ENCODE results near the gene BRF1. TPM values are rescaled to one million over a fixed set of nuclear protein-coding genes. Genes with fewer than 3 reads are reported as not detected.
"Not testable (repeated sequence)": the region's sequence is repeated elsewhere in the genome, so short reads cannot be mapped to it uniquely, and the experiment has no call there.

BRF1 gene
- polyA plus RNA-seq (ENCODE audit: insufficient read length in 3 of 3), result 10 to 100 TPM; 28.0 to 30.7 (median 30.5) TPM

DNA sequence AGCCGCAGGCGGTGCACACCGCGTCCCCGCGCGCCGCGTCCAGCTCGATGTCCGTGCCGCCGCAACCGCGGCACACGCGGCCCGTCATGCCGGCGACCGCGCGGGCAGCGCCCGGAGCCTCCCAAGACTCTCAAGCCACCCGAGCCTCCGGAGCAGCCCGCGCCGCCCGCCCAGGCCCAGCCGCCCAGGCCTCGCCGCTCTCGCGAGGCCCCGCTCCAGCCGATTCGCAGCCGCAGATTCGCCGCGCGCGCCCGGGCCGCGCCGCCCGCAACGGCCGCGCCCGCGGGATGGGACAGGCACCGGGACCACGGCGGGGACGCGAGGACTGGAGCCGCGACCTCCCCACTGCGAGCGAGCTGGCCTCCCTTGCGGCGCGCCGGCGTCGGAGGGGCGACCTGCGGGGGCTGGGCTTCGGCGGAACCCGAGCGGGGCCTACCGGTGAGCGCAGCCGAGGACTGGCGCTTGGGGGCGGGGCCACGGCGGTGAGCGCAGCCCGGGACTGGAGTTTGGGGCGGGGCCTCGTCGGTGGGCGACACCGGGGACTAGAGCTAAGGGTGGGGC is at the start of gene BRF1:
Gene BRF1, minus strand, starts transcription at position 460 of the 561 bp plus-strand sequence. Its CDS starts 372 bp downstream, at position 88.
- DNase-seq (ENCODE audit: low read depth in 3 of 3, low spot score in 2 of 3), result peak; percentile 74 to 90 (median 81)

DNA sequence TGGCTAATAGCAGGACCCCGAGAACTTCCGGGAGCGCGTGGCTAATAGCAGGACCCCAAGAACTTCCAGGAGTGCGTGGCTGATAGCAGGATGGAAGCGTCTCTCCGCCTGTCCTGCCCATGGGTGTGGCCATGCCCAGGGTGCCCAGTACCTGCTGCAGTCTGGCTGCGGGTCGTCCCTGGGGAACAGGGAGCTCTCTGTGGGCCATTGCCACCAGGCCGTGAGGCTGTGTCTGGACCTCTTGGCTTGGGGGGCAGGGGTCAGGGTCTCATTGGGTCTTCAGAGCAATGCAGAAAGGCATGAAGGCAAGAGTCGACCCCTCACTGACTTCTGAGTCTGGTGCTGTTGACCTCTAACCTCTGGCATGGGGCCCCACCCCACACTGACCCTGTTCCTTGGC is 49.2 kb upstream of the BRF1 start:
- no peak for DNase-seq (ENCODE audit: low read depth in 3 of 3, low spot score in 2 of 3)

DNA sequence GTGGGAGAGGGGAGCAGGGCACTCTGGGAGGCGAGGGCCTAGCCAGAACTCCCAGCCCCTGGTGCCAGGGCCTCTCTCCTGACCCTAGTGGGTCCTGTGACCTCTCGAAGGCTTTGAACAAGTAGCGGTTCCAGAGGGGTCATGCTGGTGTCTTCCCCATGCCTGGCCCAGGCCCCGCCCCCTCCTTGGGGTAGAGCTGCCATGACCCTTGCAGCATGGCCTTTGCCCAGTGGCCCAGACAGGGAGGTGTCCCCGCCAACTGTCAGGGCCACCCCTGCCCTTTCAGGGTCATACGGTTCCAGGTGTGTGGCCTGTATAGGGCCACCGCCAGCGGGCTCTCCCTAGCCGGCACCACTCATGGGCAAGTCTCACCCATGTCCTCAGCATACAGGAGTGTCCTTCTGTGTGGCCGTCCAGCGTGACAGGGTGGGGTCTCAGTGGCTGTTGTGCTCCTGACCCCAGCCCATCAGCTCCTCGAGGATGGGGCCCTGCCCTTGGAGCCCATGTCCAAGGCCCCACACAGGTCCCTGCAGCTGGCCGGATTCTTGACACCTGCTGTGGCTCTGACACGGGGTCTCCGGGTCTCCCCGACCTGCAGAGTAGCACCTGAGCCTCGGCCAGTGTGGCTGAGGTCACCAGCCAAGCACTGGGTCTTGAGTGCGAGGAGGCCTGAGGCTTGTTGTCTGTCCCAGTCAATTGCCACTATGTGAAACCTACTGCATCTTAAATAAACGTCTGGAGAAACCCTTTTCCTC is 48.3 kb upstream of the BRF1 start:
- DNase-seq (ENCODE audit: low read depth in 3 of 3, low spot score in 2 of 3), result no peak

DNA sequence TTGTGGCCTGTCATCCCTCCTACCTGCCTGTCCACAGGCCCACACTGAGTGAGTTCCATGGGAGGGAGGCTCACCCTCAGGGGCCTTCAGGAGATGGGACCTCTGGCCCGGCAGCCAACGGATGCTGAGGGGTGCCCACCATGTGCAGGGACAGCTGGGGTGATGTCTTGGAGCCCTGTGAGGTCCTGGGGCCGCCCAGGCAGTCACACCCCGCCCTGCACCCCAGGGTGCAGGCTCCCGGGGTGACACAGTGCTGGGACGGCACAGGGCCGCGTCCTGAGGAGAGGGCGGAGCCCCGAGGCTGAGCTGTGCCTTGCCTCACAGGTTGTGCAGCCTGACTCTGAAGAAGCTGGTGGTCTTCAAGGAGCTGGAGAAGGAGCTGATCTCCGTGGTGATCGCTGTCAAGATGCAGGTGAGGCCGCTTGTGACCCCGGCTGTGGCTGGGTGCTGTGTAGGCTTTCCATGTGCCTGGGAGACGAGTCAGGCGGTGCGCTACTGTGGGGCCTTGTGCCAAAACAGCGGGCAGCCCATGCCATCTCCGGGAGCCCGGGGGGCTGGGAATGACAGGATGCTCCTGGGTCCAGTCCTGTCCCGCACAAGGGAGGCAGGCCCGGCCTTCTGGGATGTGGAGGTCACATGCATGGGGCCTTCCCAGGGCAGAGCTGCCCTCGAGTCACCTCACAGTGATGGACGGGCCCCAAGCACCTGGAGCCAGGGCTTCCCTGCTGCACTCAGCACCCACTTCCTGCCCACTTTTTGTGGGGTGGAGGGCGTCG is 47.6 kb upstream of the BRF1 start:
- no peak for DNase-seq (ENCODE audit: low read depth in 3 of 3, low spot score in 2 of 3)

GRCh38 chr14:105347587-105347968 is 46.8 kb upstream of the BRF1 start:
- no peak for DNase-seq (ENCODE audit: low read depth in 3 of 3, low spot score in 2 of 3)

DNA sequence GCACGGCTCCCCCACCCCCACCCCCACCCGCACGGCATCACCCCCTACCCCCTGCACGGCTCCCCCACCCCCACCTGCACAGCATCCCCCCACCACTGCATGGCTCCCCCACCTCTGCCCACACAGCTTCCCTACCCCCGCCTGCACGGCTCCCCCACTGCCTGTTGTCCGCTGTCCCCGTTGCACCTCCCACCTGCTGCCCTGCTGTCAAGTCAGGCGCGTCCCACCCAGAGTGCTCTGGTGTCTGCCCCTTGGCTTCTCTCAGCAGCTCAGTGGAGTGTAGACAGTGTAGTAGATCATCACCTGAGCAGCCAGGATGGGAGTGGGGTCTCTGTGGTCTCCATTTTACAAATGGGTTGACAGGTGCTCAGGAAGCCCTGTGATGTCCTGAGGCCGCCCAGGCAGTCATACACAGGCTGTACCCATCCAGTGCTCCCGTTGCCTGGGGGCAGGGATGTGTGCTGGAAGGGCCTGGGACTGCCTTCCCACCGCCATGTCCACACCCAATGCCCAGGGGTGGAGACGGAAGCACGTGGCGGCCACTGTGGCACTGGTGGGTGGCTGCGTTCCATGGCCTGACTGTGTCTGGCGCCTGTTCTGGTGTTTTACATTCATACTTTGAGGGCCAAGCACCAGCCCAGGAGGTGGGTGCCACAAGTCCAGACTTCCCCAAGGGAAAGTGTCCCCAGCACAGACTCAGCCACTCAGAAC is 46.2 kb upstream of the BRF1 start:
- DNase-seq (ENCODE audit: low read depth in 3 of 3, low spot score in 2 of 3), result peak in 1 of 3 donors; percentile 32

DNA sequence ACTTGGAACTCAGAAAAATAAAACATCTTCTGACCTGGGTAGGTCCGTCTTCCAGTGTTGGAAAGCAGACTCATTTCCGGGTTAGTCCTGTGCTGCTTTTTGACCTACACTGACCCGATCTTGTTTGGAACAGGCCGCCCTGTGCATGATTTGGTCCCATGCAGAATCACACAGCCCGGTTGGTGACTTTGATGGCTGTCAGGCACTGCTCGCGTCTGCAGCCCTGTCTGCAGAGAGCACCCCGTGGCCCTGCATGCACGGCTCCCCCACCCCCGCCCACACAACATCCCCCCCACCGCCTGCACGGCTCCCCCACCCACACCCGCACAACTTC is 45.4 kb upstream of the BRF1 start:
- DNase-seq (ENCODE audit: low read depth in 3 of 3, low spot score in 2 of 3), result no peak

- no peak for DNase-seq (ENCODE audit: low read depth in 3 of 3, low spot score in 2 of 3)
Observed at GRCh38 chr14:105343194-105343593, 42.4 kb upstream of the BRF1 start.

GRCh38 chr14:105340821-105341733 is 40.3 kb upstream of the BRF1 start:
- DNase-seq (ENCODE audit: low read depth in 3 of 3, low spot score in 2 of 3), result no peak

- no peak for DNase-seq (ENCODE audit: low read depth in 3 of 3, low spot score in 2 of 3)
Observed at GRCh38 chr14:105337966-105338741, 37.4 kb upstream of the BRF1 start.

DNA sequence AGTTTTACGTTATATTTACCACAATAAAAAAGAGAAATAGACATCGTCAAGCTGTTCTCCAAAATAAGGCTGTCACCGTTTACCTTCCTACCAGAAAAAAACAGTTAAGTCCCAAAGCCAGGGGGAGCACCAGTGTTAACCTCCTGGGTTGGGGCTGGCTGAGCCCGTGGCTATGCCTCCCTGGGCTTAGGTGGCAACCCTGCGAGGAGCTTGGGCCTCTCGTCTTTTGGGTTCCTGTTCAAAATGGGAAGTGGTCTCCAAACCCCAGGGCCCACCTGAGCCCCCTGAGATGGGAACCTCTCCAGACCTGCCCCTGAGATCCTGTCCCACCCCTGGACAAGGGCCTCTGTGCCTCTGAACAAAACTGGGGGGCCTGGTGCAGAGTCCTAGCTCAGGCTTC is 36.6 kb upstream of the BRF1 start:
- no peak for DNase-seq (ENCODE audit: low read depth in 3 of 3, low spot score in 2 of 3)

DNA sequence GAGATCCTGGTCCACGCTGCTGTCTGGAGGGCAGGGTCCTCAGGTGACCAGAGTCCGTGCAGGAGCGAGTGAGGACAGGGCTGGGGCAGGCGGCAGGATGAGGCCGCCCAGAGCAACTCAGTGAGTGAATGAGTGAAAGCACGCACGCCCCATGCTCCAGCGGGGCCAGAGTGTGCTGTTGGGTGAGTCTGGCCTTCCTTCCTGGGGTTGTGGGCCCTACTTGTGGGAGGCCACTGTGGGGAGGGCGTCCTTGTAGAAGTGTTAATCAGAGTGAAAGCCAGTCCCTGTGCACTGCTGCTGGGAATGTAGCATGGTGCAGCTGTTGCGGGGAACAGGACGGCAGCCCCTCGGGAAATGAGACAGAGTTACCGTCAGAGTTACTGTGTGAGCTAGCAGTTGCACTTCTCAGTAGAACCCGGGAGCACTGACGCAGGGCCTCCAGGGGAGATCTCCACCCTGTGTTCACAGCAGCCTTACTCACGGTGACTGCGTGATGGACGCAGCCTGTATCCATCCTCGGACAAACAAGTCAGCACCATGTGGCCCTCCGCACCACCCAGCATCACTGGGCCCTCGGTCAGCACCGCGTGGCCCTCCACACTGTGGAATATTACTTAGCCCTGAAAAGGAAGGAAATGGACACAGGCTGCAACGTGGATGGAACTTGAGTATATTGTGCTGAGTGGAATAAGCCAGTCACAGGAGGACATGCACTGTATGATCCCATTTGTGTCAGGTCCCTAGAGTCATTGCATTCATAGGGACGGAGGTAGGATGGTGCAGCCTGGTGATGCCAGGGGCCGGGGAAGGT is 35.9 kb upstream of the BRF1 start:
- no peak for DNase-seq (ENCODE audit: low read depth in 3 of 3, low spot score in 2 of 3)

GRCh38 chr14:105335735-105336476 is 35.1 kb upstream of the BRF1 start:
- no peak for DNase-seq (ENCODE audit: low read depth in 3 of 3, low spot score in 2 of 3)

GRCh38 chr14:105335231-105335542 is 34.4 kb upstream of the BRF1 start:
- not testable (repeated sequence) for DNase-seq (ENCODE audit: low read depth in 3 of 3, low spot score in 2 of 3)

DNA sequence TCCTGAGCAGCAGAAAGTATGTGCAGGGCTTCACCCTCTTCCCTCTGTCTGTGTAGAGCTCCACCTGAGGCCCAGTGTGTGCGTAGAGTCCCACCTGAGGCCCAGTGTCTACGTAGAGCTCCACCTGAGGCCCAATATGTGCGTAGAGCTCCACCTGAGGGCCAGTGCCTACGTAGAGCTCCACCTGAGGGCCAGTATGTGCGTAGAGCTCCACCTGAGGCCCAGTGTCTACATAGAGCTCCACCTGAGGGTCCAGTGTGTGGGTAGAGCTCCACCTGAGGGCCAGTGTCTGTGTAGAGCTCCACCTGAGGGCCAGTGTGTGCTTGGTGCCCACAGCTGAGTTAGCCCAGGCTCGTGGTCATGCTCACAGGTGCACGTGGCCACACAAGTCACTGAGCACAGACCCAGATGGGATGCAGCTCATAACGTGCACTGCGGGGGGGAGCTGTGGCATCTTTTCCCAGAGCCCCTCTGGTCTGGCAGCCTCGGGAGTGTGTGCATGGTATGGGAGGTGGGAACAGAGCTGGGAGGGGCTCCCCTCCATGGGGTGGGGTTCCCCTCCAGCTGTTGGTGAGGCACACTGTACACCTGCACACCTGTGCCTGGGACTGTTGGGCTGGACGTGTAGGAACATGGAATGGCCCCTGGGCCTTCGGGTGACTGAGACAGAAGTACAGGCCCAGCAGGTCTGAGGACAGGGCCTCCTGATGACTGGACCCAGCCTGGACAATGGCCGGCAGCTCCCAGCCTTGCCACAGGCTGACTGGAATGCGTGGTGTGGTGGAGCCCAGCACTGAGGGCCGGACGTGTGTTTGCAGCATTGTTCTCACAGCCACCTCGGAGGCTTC is 33.8 kb upstream of the BRF1 start:
- DNase-seq (ENCODE audit: low read depth in 3 of 3, low spot score in 2 of 3), result no peak

- DNase-seq (ENCODE audit: low read depth in 3 of 3, low spot score in 2 of 3), result no peak
Observed at GRCh38 chr14:105333613-105334364, 33.0 kb upstream of the BRF1 start.

Measured in right renal cortex interstitium (tissue), 3 donors.